GM23248 (cell line): ENCODE results near the gene NR2C2.

Source experiments
- EZH2 ChIP-seq: fragments of 200-600 bp; sonication (generic); IDR thresholded peaks from 2 replicates; pipeline ENCODE4 v1.6.1; 2018; ENCODE audit warnings: antibody characterized with exemption, mild to moderate bottlenecking; ENCODE audit not compliant: insufficient read depth, poor library complexity, severe bottlenecking
- EZH2phosphoT487 ChIP-seq: fragments of 200-600 bp; sonication (generic); IDR thresholded peaks from 2 replicates; pipeline ENCODE4 v1.6.1; 2018; ENCODE audit warnings: antibody characterized with exemption, moderate library complexity, mild to moderate bottlenecking, low read depth; ENCODE audit not compliant: insufficient read depth

DNA sequence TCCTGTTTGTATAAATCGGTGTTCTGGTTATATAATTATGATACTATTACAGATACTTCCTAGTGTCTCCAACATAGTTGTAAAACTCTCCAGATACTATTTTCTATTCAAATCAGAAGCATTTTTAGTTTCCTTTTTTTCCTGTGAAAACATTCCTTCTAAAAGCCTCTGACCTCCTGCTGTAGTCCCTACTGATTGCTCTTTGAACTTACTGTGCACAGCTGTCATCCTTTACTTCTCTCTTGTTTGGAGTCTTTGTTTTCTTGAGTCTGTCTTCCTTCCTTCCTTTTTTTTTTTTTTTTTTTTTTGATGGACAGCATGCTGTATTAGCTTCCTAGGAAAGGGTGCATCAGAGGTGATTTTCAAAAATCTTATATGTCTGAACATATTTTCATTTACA is 28.9 kb downstream of the NR2C2 start:
- no peak for TF ChIP-seq EZH2
- TF ChIP-seq EZH2phosphoT487, result no peak
